ENCODE measurements around the gene TNPO1. TPM values are rescaled to one million over a fixed set of nuclear protein-coding genes. Genes with fewer than 3 reads are reported as not detected.

The TNPO1 gene
- total RNA-seq, 1 donor from 2014 or later = 107 TPM

Small RNA genes within 50 kb of the gene (microRNA-seq; reads per million reads assigned to microRNA genes)
- gene MIR4804 (ENCODE audit: borderline number of aligned reads) = not detected

Other genes starting within 250 kb of the TNPO1 start
- gene FCHO2, start 139.4 kb downstream of the TNPO1 start, total RNA-seq = 37.3 TPM

Data from mesenteric fat pad (tissue), 1 donor.